Upper lobe of left lung (tissue), 4 donors: ENCODE data around the gene PRKN.

Experiments
- CTCF ChIP-seq, 6 experiments: fragments of 450-650 bp in 4 of 6; fragments of 200-600 bp in 2 of 6; sonication (generic) in 2 of 6; IDR thresholded peaks; one replicate each; pipeline ENCODE4 v1.5.1; 2016 to 2019; ENCODE audit warnings: antibody characterized with exemption in 6 of 6
- EP300 ChIP-seq, 4 donors: sonication (generic); formaldehyde crosslinking; IDR thresholded peaks; one replicate each; pipeline ENCODE4 v1.5.1; 2017; ENCODE audit warnings: antibody characterized with exemption in 4 of 4, control low read depth in 2 of 4
- POLR2A ChIP-seq, 4 donors: fragments of 450-650 bp; IDR thresholded peaks; one replicate each; pipeline ENCODE4 v1.5.1; 2016 to 2017; ENCODE audit warnings: antibody characterized with exemption in 4 of 4, mild to moderate bottlenecking in 2 of 4
- POLR2AphosphoS5 ChIP-seq, 2 donors: sonication (generic); formaldehyde crosslinking; IDR thresholded peaks; one replicate each; pipeline ENCODE4 v1.5.1; 2017; ENCODE audit warnings: antibody characterized with exemption in 2 of 2

DNA sequence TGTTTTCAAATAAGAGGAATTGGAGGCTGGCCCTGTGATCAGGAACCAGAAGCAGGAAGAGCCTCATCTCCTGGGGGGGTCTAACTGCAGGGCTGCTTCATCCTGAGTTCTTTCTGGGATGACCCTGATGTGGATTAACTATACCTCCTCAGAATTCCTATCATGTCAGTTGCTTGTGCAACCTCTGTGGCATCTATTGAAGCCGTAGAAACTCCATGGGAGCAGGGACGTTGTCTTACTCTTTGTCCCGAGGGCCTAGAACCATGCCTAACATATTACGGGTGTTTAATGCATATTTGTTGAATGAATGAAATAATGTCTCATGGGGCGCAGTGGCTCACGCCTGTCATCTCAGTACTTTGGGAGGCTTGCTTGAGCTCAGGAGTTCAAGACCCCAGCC, 1343.6 kb downstream of the PRKN start:
- TF ChIP-seq CTCF (IDR thresholded peaks at IDR 0.05): no peak
- TF ChIP-seq POLR2A (IDR thresholded peaks at IDR 0.05): no peak
- no peak for TF ChIP-seq POLR2AphosphoS5 (IDR thresholded peaks at IDR 0.05)
- no peak for TF ChIP-seq EP300 (IDR thresholded peaks at IDR 0.05)
